Endothelial cell of umbilical vein (primary cell): Measurements from ENCODE around the gene AQP3. TPM values are rescaled to one million over a fixed set of nuclear protein-coding genes. Genes with fewer than 3 reads are reported as not detected.

Experiments
- BruUV-seq: library from RNA; stranded (reverse); fragments of 400-500 nt; replicated peaks from 2 replicates; lab custom pipeline; 2021; lab: Mats Ljungman, UMichigan
- CTCF ChIA-PET: fragments of 300-600, 350-600 bp; sonication (Branson Sonifier 250); formaldehyde crosslinking; loops from one replicate; lab custom pipeline; 2021; ENCODE audit warnings: antibody characterized with exemption, inconsistent platforms; lab: Charles Lee
- POLR2A ChIA-PET: fragments of 300-600, 350-600 bp; sonication (Branson Sonifier 250); formaldehyde crosslinking; loops from one replicate; lab custom pipeline; 2021; ENCODE audit warnings: antibody characterized with exemption, inconsistent platforms; lab: Charles Lee
- DNase-seq: peaks from one replicate; pipeline ENCODE4 v3.0.0-alpha.2; 2011; ENCODE audit warnings: low read depth, low spot score
- FAIRE-seq: peaks from 2 replicates; lab custom pipeline; 2011; peaks lifted over from hg19 to GRCh38; lab: Jason Lieb, UNC
- H2AFZ ChIP-seq: 2 replicates; pipeline ENCODE4 v1.6.0; 2012; ENCODE audit warnings: low read depth, low read length, control low read depth, inconsistent platforms
- H3K27ac ChIP-seq: 2 replicates; pipeline ENCODE4 v1.5.1; 2011; ENCODE audit warnings: low read depth, mild to moderate bottlenecking, control low read depth, low read length, moderate library complexity; ENCODE audit not compliant: insufficient read depth
- H3K27me3 ChIP-seq, 2 experiments: 2 replicates each; pipeline versions ENCODE4 v1.6.0 to v1.6.1; 2011; ENCODE audit warnings: low read length in 2 of 2, mixed read lengths in 1 of 2; ENCODE audit not compliant: control insufficient read depth in 2 of 2, insufficient read depth in 2 of 2
- H3K36me3 ChIP-seq, 2 experiments: 2 replicates in 1 of 2; 3 replicates in 1 of 2; pipeline ENCODE4 v1.5.1; 2011; ENCODE audit warnings: low read length in 2 of 2, mild to moderate bottlenecking in 1 of 2, moderate library complexity in 1 of 2; ENCODE audit not compliant: control insufficient read depth in 2 of 2, insufficient read depth in 2 of 2; ENCODE audit errors: extremely low read depth in 1 of 2
- H3K4me1 ChIP-seq: 3 replicates; pipeline ENCODE4 v1.5.1; 2011; ENCODE audit warnings: mild to moderate bottlenecking, low read length; ENCODE audit not compliant: control insufficient read depth, insufficient read depth; ENCODE audit errors: extremely low read depth
- H3K4me2 ChIP-seq: 2 replicates; pipeline ENCODE4 v1.6.1; 2011; ENCODE audit warnings: low read length, control low read depth, mixed read lengths; ENCODE audit not compliant: insufficient read depth
- H3K4me3 ChIP-seq, 3 experiments: fragments of 200-600 bp in 1 of 3; sonication (generic), shearing (Covaris generic) in 1 of 3; replicated peaks in 1 of 3; 2 replicates each; pipeline ENCODE4 v1.5.1; 2011 to 2016; ENCODE audit warnings: control low read depth in 3 of 3, low read length in 3 of 3, mild to moderate bottlenecking in 2 of 3, inconsistent platforms in 1 of 3, low read depth in 1 of 3, moderate library complexity in 1 of 3; ENCODE audit not compliant: insufficient read depth in 1 of 3
- H3K79me2 ChIP-seq: 2 replicates; pipeline ENCODE4 v1.6.0; 2012; ENCODE audit warnings: low read length, inconsistent platforms; ENCODE audit not compliant: control insufficient read depth, insufficient read depth
- H3K9ac ChIP-seq: replicated peaks from 2 replicates; pipeline ENCODE3; 2011; ENCODE audit warnings: low read length, control low read depth; ENCODE audit not compliant: insufficient read depth; ENCODE audit errors: extremely low read depth
- H3K9me1 ChIP-seq: replicated peaks from 3 replicates; pipeline ENCODE4 v1.6.0; 2011; ENCODE audit warnings: mild to moderate bottlenecking, low read length; ENCODE audit not compliant: control insufficient read depth, insufficient read depth; ENCODE audit errors: extremely low read depth
- H3K9me3 ChIP-seq: replicated peaks from 2 replicates; pipeline ENCODE4 v1.5.1; 2012; ENCODE audit warnings: low read length, inconsistent platforms; ENCODE audit not compliant: control insufficient read depth, insufficient read depth
- H4K20me1 ChIP-seq: replicated peaks from 2 replicates; pipeline ENCODE3; 2011; ENCODE audit warnings: mild to moderate bottlenecking, low read length; ENCODE audit not compliant: control insufficient read depth, insufficient read depth; ENCODE audit errors: extremely low read depth
- EZH2 ChIP-seq: IDR thresholded peaks from 2 replicates; pipeline ENCODE4 v1.6.1; 2012; ENCODE audit warnings: borderline replicate concordance, low read depth, mild to moderate bottlenecking, moderate library complexity, low read length, inconsistent platforms; ENCODE audit not compliant: severe bottlenecking
- FOS ChIP-seq: IDR thresholded peaks from 2 replicates; pipeline ENCODE4 v1.6.1; 2011; ENCODE audit warnings: mild to moderate bottlenecking, low read length, moderate library complexity, borderline replicate concordance; ENCODE audit not compliant: insufficient read depth
- GATA2 ChIP-seq: IDR thresholded peaks from 2 replicates; pipeline ENCODE4 v1.7.0; 2011; ENCODE audit warnings: low read depth, mild to moderate bottlenecking, moderate library complexity, mixed read lengths, low read length; ENCODE audit not compliant: insufficient read length, insufficient read depth
- JUN ChIP-seq: IDR thresholded peaks from 2 replicates; pipeline ENCODE4 v1.6.1; 2011; ENCODE audit warnings: borderline replicate concordance, low read depth; ENCODE audit not compliant: insufficient read length, insufficient read depth
- MYC ChIP-seq: IDR thresholded peaks from one replicate; pipeline ENCODE4 v1.6.1; 2011; ENCODE audit warnings: mild to moderate bottlenecking, low read depth, low read length
- POLR2A ChIP-seq: IDR thresholded peaks from 2 replicates; pipeline ENCODE4 v1.6.1; 2012; ENCODE audit warnings: low read depth, mild to moderate bottlenecking, control low read depth, low read length
- POLR2AphosphoS5 ChIP-seq: IDR thresholded peaks from 2 replicates; pipeline ENCODE4 v1.6.1; 2012; ENCODE audit warnings: low read depth, mild to moderate bottlenecking, control low read depth, low read length, moderate library complexity; ENCODE audit not compliant: insufficient read depth
- dilution Hi-C: fragments of 300-500 bp; cut with MboI; formaldehyde crosslinking; loops from one replicate; pipeline ENCODE4 v1.15.0; 2019; ENCODE audit warnings: low sequenced_read_pairs; ENCODE audit not compliant: extremely low pct_ligation_motif_present
- intact Hi-C: fragments of 100-400 bp; cut with micrococcal nuclease; formaldehyde crosslinking; loops from one replicate; pipeline ENCODE4 v1.10.0; 2022
- polyA plus RNA-seq, 4 experiments: library from polyadenylated mRNA; depleted of rRNA in 3 of 4; stranded (reverse) in 3 of 4; unstranded in 1 of 4; fragments of >200 nt; gene quantifications; 2 replicates each; pipeline versions ENCODE4 v1.2.1 to v1.2.3, GENCODE V29; 2011 to 2012; ENCODE audit warnings: missing spikeins in 1 of 4
- total RNA-seq: library from RNA; stranded (reverse); gene quantifications from 2 replicates; pipeline ENCODE4 v1.2.3, GENCODE V29; 2021
- TF ChIP-seq, protein P1 (sequence below): IDR thresholded peaks from 2 replicates; pipeline ENCODE4 v1.6.1; 2011; ENCODE audit not compliant: insufficient read depth, insufficient read length
- TF ChIP-seq, protein P2 (sequence below), 2 donors: IDR thresholded peaks; 1 replicate in 1 of 2; 2 replicates in 1 of 2; pipeline ENCODE4 v1.5.1; 2011; ENCODE audit warnings: low read length in 2 of 2, mild to moderate bottlenecking in 2 of 2, moderate library complexity in 2 of 2, control low read depth in 1 of 2, inconsistent platforms in 1 of 2, low read depth in 1 of 2; ENCODE audit not compliant: insufficient read depth in 1 of 2; ENCODE audit errors: extremely low read depth in 1 of 2

Gene AQP3
- total and polyA plus RNA-seq, 2 donors (not counting 3 experiments of a cell fraction or from before 2014, with no cell fraction given) = 0.93 to 1.8 TPM

DNA sequence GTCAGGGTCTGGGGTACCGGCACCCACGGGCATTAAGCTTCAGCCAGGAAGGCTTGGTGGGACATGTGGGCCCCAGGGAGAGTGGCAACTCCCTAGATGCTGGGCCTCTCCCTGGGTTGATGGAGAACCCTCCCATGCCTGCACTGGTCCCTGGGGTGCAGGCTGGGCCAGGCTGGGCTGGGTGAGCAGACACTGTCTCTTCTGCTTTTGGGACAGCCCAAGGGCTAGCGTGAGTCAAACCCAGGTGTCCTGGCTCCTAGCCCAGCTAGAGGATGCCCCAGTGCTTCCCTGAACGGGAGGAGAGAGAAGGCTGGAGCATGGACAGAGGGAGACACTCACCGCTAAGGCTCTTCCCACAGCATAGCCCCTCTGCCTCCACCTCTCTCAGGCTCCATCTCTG, 39.3 kb downstream of the AQP3 start:
- H3K4me2 ChIP-seq = no peak overlapping the region
- H3K27ac ChIP-seq = no peak overlapping the region
- H3K9me3 ChIP-seq = no peaks in the 10 kb centered on the region
- H3K27me3 ChIP-seq = no peaks in the 10 kb centered on the region
- intact Hi-C loops = loop anchor here (5.0 to 10.0 kb wide), 3 partner anchors 44 to 317 kb away; no protein-coding TSS in a partner anchor
- TF ChIP-seq MYC = no peak
- TF ChIP-seq, protein P1, sequence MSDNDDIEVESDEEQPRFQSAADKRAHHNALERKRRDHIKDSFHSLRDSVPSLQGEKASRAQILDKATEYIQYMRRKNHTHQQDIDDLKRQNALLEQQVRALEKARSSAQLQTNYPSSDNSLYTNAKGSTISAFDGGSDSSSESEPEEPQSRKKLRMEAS = no peak
- TF ChIP-seq, protein P2, sequence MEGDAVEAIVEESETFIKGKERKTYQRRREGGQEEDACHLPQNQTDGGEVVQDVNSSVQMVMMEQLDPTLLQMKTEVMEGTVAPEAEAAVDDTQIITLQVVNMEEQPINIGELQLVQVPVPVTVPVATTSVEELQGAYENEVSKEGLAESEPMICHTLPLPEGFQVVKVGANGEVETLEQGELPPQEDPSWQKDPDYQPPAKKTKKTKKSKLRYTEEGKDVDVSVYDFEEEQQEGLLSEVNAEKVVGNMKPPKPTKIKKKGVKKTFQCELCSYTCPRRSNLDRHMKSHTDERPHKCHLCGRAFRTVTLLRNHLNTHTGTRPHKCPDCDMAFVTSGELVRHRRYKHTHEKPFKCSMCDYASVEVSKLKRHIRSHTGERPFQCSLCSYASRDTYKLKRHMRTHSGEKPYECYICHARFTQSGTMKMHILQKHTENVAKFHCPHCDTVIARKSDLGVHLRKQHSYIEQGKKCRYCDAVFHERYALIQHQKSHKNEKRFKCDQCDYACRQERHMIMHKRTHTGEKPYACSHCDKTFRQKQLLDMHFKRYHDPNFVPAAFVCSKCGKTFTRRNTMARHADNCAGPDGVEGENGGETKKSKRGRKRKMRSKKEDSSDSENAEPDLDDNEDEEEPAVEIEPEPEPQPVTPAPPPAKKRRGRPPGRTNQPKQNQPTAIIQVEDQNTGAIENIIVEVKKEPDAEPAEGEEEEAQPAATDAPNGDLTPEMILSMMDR (IDR thresholded peaks at IDR 0.05; ENCODE audit: extremely low read depth in 1 of 2, insufficient read depth in 1 of 2, low read depth in 1 of 2, low read length in 2 of 2) = no peak
- no peak for TF ChIP-seq EZH2
- no peak for TF ChIP-seq POLR2AphosphoS5
- no peak for TF ChIP-seq GATA2
- TF ChIP-seq JUN = no peak
- TF ChIP-seq FOS = no peak
- TF ChIP-seq POLR2A = no peak
- H3K9me1 ChIP-seq = no peaks in the 10 kb centered on the region
- no peaks in the 10 kb centered on the region for H3K36me3 ChIP-seq
- ChIA-PET POLR2A (no interaction called here), CTCF (interaction anchor here (1.0 to 1.4 kb wide), 3 partner anchors 7 to 45 kb away, joined by 3 to 4 read pairs (median 4); partner anchors contain the start of gene AQP3)
- no peak overlapping the region for H2AFZ ChIP-seq
- FAIRE-seq = no peak
- no TSS peak for BruUV-seq
- no peaks in the 10 kb centered on the region for H3K4me1 ChIP-seq
- no peaks in the 10 kb centered on the region for H3K79me2 ChIP-seq
- H4K20me1 ChIP-seq = no peaks in the 10 kb centered on the region
- no peak overlapping the region for H3K4me3 ChIP-seq
- H3K9ac ChIP-seq = no peak overlapping the region
- dilution Hi-C loops = no loop called here
- DNase-seq = no peak
